Lower lobe of right lung (tissue), 1 donor: ENCODE data around the gene IZUMO1R. TPM values are rescaled to one million over a fixed set of nuclear protein-coding genes. Genes with fewer than 3 reads are reported as not detected.

ENCODE experiments used
- total RNA-seq: library from RNA; stranded (reverse); fragmentation: NEBNext Ultra II Directional; extraction: Animal tissue kit (Norgen Biotek cat#: 25700); gene quantifications from one replicate; pipeline ENCODE4 v1.2.1, GENCODE V29; 2021
- donor health status: DM: no; HTN: yes; CAD: no; lungs with severe emphysema.

Gene IZUMO1R
- total RNA-seq, 1 donor from 2014 or later, result not detected

Other genes starting within 250 kb of the IZUMO1R start
- 17.0 TPM for gene PANX1, start 175.7 kb upstream of the IZUMO1R start, total RNA-seq
- gene GPR83, start 96.8 kb downstream of the IZUMO1R start, total RNA-seq, result not detected
- gene MRE11, start 189.3 kb downstream of the IZUMO1R start, total RNA-seq, result 17.6 TPM
- 14.7 TPM for gene ANKRD49, start 189.4 kb downstream of the IZUMO1R start, total RNA-seq
- 2.5 TPM for gene C11orf97, start 207.9 kb downstream of the IZUMO1R start, total RNA-seq
- gene FUT4, start 239.3 kb downstream of the IZUMO1R start, total RNA-seq, result 7.1 TPM